Retinal pigment epithelial cell (primary cell): ENCODE results near the gene POGK.
A peak's percentile ranks its signal among the peaks of the same experiment; 100 is the strongest.
"Not testable (repeated sequence)": the region's sequence is repeated elsewhere in the genome, so short reads cannot be mapped to it uniquely, and the experiment has no call there.

Source experiments
- DNase-seq: peaks from one replicate; pipeline ENCODE4 v3.0.0-alpha.2; 2010; ENCODE audit warnings: low read depth
- H3K4me3 ChIP-seq: 2 replicates; pipeline ENCODE4 v1.5.1; 2011; ENCODE audit warnings: mild to moderate bottlenecking, low read length, control low read depth, moderate library complexity
- TF ChIP-seq, protein P1 (sequence below): conservative IDR thresholded peaks from 2 replicates; pipeline ENCODE4 v1.5.1; 2011; ENCODE audit warnings: low read depth, low read length, control low read depth, inconsistent platforms

The POGK gene

GRCh38 chr1:166819974-166820373 is 19.3 kb upstream of the POGK start:
- DNase-seq: no peak
- TF ChIP-seq, protein P1, sequence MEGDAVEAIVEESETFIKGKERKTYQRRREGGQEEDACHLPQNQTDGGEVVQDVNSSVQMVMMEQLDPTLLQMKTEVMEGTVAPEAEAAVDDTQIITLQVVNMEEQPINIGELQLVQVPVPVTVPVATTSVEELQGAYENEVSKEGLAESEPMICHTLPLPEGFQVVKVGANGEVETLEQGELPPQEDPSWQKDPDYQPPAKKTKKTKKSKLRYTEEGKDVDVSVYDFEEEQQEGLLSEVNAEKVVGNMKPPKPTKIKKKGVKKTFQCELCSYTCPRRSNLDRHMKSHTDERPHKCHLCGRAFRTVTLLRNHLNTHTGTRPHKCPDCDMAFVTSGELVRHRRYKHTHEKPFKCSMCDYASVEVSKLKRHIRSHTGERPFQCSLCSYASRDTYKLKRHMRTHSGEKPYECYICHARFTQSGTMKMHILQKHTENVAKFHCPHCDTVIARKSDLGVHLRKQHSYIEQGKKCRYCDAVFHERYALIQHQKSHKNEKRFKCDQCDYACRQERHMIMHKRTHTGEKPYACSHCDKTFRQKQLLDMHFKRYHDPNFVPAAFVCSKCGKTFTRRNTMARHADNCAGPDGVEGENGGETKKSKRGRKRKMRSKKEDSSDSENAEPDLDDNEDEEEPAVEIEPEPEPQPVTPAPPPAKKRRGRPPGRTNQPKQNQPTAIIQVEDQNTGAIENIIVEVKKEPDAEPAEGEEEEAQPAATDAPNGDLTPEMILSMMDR: no peak
- H3K4me3 ChIP-seq: no peak overlapping the region

DNA sequence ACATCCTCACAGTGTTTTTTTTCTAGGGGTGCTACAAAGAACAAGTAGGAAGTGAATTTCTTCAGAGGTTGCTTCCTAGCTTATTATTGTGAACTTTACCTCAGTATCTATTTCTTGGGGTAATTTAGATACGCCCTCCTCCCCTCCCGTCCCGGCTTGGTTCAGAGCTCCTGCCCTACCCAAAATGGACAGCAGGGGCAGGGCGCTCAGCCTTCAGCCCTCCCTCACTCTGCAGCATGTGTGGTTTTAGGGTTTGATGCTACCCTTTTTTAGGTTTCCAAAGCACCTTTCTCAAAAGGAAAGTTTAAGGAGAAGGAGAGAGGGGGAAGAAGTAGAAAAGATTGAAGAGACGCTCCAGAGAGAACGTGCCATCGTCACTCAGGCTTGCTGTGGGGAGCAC is 16.9 kb upstream of the POGK start:
- TF ChIP-seq, protein P1: peak; percentile 52
- no peak for DNase-seq
- H3K4me3 ChIP-seq: no peak overlapping the region

DNA sequence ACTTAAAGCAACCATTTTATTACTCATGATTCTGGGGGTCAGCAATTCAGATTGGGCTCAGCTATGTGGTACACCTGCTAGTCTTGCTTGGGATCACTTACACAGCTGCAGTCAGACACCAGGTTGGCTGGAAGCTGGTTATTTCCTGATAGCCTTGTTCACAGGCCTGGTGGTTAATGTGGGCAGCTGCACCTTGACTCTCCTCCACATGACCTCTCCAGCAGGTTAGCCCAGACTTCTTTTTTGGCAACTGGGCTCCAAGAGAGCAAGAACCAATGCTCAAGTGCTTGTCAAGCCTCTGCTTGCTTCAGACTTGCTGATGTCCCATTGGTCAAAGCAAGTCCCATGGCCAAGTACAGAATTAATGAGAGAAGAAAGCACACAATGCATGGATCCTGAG is 11.8 kb upstream of the POGK start:
- no peak for DNase-seq
- no peak overlapping the region for H3K4me3 ChIP-seq
- TF ChIP-seq, protein P1: no peak

- not testable (repeated sequence) for H3K4me3 ChIP-seq, DNase-seq
These were observed 9.5 kb upstream of the POGK start for GRCh38 chr1:166829762-166830161.

GRCh38 chr1:166836733-166837132 is 2.5 kb upstream of the POGK start:
- TF ChIP-seq, protein P1: no peak
- no peak overlapping the region for H3K4me3 ChIP-seq
- no peak for DNase-seq

- TF ChIP-seq, protein P1: peak; percentile 41
- DNase-seq: no peak
- H3K4me3 ChIP-seq: peak overlapping the region; percentile 73
These were observed 479 bp downstream of the POGK start for GRCh38 chr1:166839600-166840308.

DNA sequence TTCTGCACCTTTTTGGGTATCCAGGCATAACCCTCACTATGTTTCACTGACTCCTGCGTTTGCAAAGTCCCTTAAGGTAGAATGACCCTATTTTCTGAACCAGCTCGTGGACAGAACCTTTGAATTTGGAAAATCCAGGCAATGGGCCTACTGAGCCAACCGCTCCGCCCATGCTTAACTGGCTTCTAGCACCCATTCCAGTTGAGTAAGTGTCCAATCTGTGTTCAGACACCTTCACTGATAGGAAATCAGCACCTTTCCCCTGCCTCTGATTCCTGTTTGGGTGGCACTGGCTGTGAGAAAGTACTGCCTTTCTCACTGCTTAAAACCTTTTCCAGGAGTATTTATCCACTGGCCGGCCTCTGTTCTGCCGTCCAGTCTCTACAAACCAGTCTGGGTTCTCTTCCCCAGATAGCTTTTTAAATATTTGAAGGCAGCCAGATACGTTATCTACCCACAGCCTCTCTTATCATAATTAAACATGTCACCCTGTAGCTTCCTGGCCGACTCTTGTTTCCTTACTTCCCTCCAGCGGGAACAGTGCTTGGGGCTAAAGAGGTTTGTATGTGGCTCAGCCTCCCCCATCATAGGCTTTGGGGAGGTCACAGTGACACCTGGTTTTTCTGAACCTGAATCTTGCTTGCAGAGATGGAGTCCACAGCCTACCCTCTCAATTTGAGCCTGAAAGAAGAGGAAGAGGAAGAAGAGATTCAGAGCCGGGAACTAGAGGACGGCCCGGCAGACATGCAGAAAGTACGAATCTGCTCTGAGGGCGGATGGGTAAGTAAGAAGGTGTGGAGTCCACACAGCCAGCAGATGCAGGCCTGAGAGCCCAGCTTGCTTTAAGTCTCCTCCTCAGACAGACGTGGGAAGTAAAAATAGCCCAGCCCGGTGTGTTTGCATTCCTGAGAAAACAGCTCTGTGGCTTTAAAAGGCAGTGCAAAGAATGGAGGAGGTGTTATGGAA is 1.3 kb downstream of the POGK start:
- DNase-seq: no peak
- TF ChIP-seq, protein P1: no peak
- peak overlapping the region; percentile 73 for H3K4me3 ChIP-seq
